PC-3 (cell line): ENCODE results near the gene NBPF3. TPM values are rescaled to one million over a fixed set of nuclear protein-coding genes. Genes with fewer than 3 reads are reported as not detected.

Experiments
- ATAC-seq: fragments of 200-7000 bp; cut with Tn5 transposase; 2 replicates; pipeline ENCODE4 v1.9.1; 2020; ENCODE audit warnings: mild to moderate bottlenecking, moderate library complexity
- BruUV-seq: library from RNA; stranded (reverse); fragments of 400-500 nt; replicated peaks from 2 replicates; lab custom pipeline; 2021; lab: Mats Ljungman, UMichigan
- CTCF ChIA-PET: fragments of 300-600 bp; sonication (Branson Sonifier 250); formaldehyde crosslinking; loops from one replicate; lab custom pipeline; 2022; ENCODE audit warnings: antibody characterized with exemption; lab: Charles Lee
- POLR2A ChIA-PET: fragments of 300-600 bp; sonication (Branson Sonifier 250); formaldehyde crosslinking; loops from one replicate; lab custom pipeline; 2022; ENCODE audit warnings: antibody characterized with exemption; ENCODE audit not compliant: unreplicated experiment; lab: Charles Lee
- DNase-seq: peaks from one replicate; pipeline ENCODE4 v3.0.0-alpha.2; 2015
- H2AFZ ChIP-seq: fragments of 300-600 bp; sonication (generic); 2 replicates; pipeline ENCODE4 v1.6.0; 2016; ENCODE audit warnings: antibody characterized with exemption, low read length
- H3F3A ChIP-seq: fragments of 300-600 bp; sonication (generic); one replicate; pipeline ENCODE4 v1.6.0; 2017; ENCODE audit warnings: antibody characterized with exemption, low read length, control low read depth, mild to moderate bottlenecking; ENCODE audit not compliant: unreplicated experiment
- H3K27ac ChIP-seq: fragments of 300-600 bp; sonication (generic); 2 replicates; pipeline ENCODE4 v1.5.1; 2016; ENCODE audit warnings: mild to moderate bottlenecking, low read length
- H3K27me3 ChIP-seq: fragments of 300-600 bp; sonication (generic); 2 replicates; pipeline ENCODE4 v1.6.1; 2016; ENCODE audit warnings: low read length, mixed read lengths
- H3K36me3 ChIP-seq: fragments of 300-600 bp; sonication (generic); 2 replicates; pipeline ENCODE4 v1.6.1; 2016; ENCODE audit warnings: low read depth, mixed run types, low read length, mixed read lengths
- H3K4me1 ChIP-seq: fragments of 300-600 bp; sonication (generic); 2 replicates; pipeline ENCODE4 v1.5.1; 2016; ENCODE audit warnings: low read length; ENCODE audit not compliant: insufficient read depth
- H3K4me2 ChIP-seq: fragments of 300-600 bp; sonication (generic); 2 replicates; pipeline ENCODE4 v1.6.0; 2016; ENCODE audit warnings: low read length
- H3K4me3 ChIP-seq: fragments of 300-600 bp; sonication (generic); 2 replicates; pipeline ENCODE4 v1.5.1; 2016; ENCODE audit warnings: mild to moderate bottlenecking, low read length, mixed read lengths
- H3K79me2 ChIP-seq: fragments of 300-600 bp; sonication (generic); 2 replicates; pipeline ENCODE4 v1.6.1; 2017; ENCODE audit warnings: low read length, mixed read lengths
- H3K9ac ChIP-seq: fragments of 300-600 bp; sonication (generic); 2 replicates; pipeline ENCODE4 v1.6.0; 2016; ENCODE audit warnings: mild to moderate bottlenecking, low read length
- H3K9me2 ChIP-seq: fragments of 300-600 bp; sonication (generic); replicated peaks from 2 replicates; pipeline ENCODE4 v1.6.1; 2016; ENCODE audit warnings: mixed run types, low read length, mixed read lengths
- H3K9me3 ChIP-seq: fragments of 300-600 bp; sonication (generic); 2 replicates; pipeline ENCODE4 v1.6.1; 2016; ENCODE audit warnings: low read length, mixed read lengths
- H4K20me1 ChIP-seq: fragments of 300-600 bp; sonication (generic); 2 replicates; pipeline ENCODE4 v1.6.1; 2016; ENCODE audit warnings: low read length, mixed read lengths
- CTCF ChIP-seq: fragments of 300-600 bp; sonication (generic); conservative IDR thresholded peaks from 2 replicates; pipeline ENCODE4 v1.5.1; 2017; ENCODE audit warnings: antibody characterized with exemption, low read depth, mild to moderate bottlenecking, low read length
- EZH2 ChIP-seq: fragments of 300-600 bp; sonication (generic); IDR thresholded peaks from one replicate; pipeline ENCODE4 v1.6.1; 2017; ENCODE audit warnings: antibody characterized with exemption, mild to moderate bottlenecking, low read length; ENCODE audit not compliant: unreplicated experiment
- EZH2phosphoT487 ChIP-seq: fragments of 300-600 bp; sonication (generic); IDR thresholded peaks from 2 replicates; pipeline ENCODE4 v1.6.1; 2018; ENCODE audit warnings: mild to moderate bottlenecking, antibody characterized with exemption, low read length, borderline replicate concordance
- intact Hi-C: fragments of 100-400 bp; cut with micrococcal nuclease; formaldehyde crosslinking; loops from 2 replicates; pipeline ENCODE4 v1.9.0; 2023
- total RNA-seq: library from RNA; depleted of rRNA; stranded (reverse); fragments of >200 nt; gene quantifications from 2 replicates; pipeline ENCODE4 v1.2.3, GENCODE V29; 2014

The NBPF3 gene
- total RNA-seq, 1 experiment from 2014 or later, result 26.0 TPM

GRCh38 chr1:21507511-21508270 lies 67.8 kb downstream of the NBPF3 start:
- Histone ChIP-seq H3K9ac (no peak overlapping the region), H3K4me3 (no peak overlapping the region), H3K36me3 (no peaks in the 10 kb centered on the region), H3K27me3 (peaks cover 14% of the 10 kb centered on the region; the same call in 1 of the 2 replicates), H3K79me2 (no peaks in the 10 kb centered on the region), H4K20me1 (no peaks in the 10 kb centered on the region), H3K9me3 (no peaks in the 10 kb centered on the region), H3F3A (no peaks in the 10 kb centered on the region), H3K9me2 (no peaks in the 10 kb centered on the region), H3K4me2 (no peak overlapping the region), H3K27ac (no peak overlapping the region), H2AFZ (no peak overlapping the region), H3K4me1 (peaks cover 4% of the 10 kb centered on the region; the same call in 1 of the 2 replicates)
- no peak for TF ChIP-seq EZH2phosphoT487
- TF ChIP-seq EZH2, result no peak
- no peak for TF ChIP-seq CTCF
- no TSS peak for BruUV-seq
- ATAC-seq (no peak), DNase-seq (no peak)
- ChIA-PET CTCF (no interaction called here), POLR2A (no interaction called here)
- intact Hi-C loops, result loop anchor here (5.0 kb wide), 1 partner anchor 150 kb away; no protein-coding TSS in a partner anchor

GRCh38 chr1:21508580-21509350 lies 68.8 kb downstream of the NBPF3 start:
- Histone ChIP-seq H3K4me3 (peak overlapping the region; percentile 55), H3K27me3 (peaks cover 15% of the 10 kb centered on the region; the same call in 1 of the 2 replicates), H3K27ac (no peak overlapping the region), H4K20me1 (no peaks in the 10 kb centered on the region), H3K9me3 (no peaks in the 10 kb centered on the region), H3K36me3 (no peaks in the 10 kb centered on the region), H3F3A (no peaks in the 10 kb centered on the region), H2AFZ (peak overlapping the region; percentile 87), H3K9me2 (no peaks in the 10 kb centered on the region), H3K79me2 (no peaks in the 10 kb centered on the region), H3K9ac (no peak overlapping the region), H3K4me1 (peaks cover 4% of the 10 kb centered on the region; the same call in 1 of the 2 replicates), H3K4me2 (peak overlapping the region; percentile 84)
- intact Hi-C loops, result loop anchor here (5.0 kb wide), 1 partner anchor 149 kb away; no protein-coding TSS in a partner anchor
- TF ChIP-seq EZH2phosphoT487 (no peak), CTCF (peak; percentile 49), EZH2 (no peak)
- CTCF ChIA-PET, result interaction anchor here (0.6 kb wide), 2 partner anchors 29 to 63 kb away, joined by 4 to 8 read pairs; no protein-coding TSS in a partner anchor
- DNase-seq (peak; percentile 63), ATAC-seq (peak; percentile 92)
- POLR2A ChIA-PET, result no interaction called here
- BruUV-seq, result no TSS peak
